ENCODE results near the gene CAMKK1.

Gene CAMKK1

GRCh38 chr17:3843935-3844516, 48.8 kb downstream of the CAMKK1 start:
- DNase-seq, result peak; percentile 25

GRCh38 chr17:3838206-3838605, 54.6 kb downstream of the CAMKK1 start:
- no peak for DNase-seq

- DNase-seq, result no peak
Measured at GRCh38 chr17:3836551-3836950, 56.3 kb downstream of the CAMKK1 start.

- no peak for DNase-seq
Measured at GRCh38 chr17:3835410-3836229, 57.2 kb downstream of the CAMKK1 start.

DNA sequence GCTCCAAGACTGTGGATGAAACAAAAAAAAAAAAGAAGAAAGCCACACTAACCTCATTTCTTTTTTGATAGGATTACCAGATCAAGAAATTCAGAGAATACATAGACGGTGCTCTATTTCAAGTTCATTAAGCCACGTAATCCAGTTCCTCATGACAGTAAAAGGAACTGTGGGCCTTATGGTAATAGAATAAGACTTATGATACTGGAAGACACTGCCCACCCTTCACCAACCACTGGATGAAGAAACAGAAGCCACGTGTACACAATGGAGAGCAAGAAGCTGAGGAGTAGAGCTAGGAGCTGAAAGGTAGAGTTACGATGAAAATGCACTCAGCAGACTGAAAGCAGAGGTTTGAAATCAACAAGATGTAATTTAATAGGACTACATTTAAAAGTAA, 58.0 kb downstream of the CAMKK1 start:
- no peak for DNase-seq

DNA sequence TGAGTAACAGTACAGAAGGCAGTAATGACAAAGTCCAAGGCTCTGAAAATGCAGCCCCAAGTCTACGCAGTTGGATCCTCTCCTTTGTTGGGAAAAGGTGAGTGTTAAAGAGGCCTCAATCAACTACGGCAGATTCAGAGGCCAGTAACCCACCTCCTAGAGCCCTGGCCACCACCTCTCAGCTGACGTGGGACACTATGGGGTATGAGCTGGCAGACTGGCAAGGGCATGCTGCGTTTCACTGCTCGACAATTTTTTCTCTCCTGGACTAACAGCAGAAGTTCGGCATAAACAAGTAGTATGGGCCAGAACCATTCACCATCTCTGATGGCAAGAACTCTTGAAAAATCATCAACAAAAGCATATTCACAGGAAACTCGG, 64.0 kb downstream of the CAMKK1 start:
- no peak for DNase-seq

- DNase-seq, result no peak
Measured at GRCh38 chr17:3828151-3828851, 64.6 kb downstream of the CAMKK1 start.

GRCh38 chr17:3827124-3827773, 65.6 kb downstream of the CAMKK1 start:
- DNase-seq, result peak; percentile 78

DNA sequence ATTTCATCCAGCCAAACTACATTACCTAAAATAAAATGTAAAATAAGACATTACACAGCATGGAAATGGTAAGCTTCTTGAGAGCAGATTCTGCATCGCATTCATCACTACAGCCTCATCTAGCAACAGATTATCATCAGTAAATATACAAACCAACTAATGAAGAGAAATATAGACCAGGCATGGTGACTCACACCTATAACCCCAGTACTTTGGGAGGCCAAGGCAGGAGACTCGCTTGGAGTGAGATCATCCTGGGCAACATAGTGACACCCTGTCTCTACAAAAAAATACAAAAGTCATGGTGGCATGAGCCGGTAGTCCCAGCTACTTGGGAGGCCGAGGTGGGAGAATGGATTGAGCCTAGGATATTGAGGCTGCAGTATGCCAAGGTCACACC, 66.7 kb downstream of the CAMKK1 start:
- DNase-seq, result no peak

DNA sequence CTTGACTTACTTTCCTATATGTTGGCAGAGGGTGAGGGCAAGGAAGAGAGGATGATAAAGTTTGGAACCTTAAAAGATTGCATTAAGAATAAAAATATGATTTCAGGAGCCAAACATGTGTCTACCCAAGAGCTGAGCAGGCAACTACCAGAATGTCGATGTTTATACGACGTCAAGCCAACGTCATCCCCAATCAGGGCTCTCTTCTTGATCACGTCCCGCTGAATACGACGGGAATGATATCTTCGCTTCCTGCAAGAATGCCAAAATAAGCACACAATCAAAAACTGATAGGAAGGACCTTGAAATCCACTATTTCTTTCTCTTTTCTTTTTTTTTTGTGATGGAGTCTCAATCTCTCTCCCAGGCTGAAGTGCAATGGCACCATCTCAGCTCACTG, 71.8 kb downstream of the CAMKK1 start:
- DNase-seq, result no peak

GRCh38 chr17:3818786-3819185, 74.1 kb downstream of the CAMKK1 start:
- no peak for DNase-seq

DNA sequence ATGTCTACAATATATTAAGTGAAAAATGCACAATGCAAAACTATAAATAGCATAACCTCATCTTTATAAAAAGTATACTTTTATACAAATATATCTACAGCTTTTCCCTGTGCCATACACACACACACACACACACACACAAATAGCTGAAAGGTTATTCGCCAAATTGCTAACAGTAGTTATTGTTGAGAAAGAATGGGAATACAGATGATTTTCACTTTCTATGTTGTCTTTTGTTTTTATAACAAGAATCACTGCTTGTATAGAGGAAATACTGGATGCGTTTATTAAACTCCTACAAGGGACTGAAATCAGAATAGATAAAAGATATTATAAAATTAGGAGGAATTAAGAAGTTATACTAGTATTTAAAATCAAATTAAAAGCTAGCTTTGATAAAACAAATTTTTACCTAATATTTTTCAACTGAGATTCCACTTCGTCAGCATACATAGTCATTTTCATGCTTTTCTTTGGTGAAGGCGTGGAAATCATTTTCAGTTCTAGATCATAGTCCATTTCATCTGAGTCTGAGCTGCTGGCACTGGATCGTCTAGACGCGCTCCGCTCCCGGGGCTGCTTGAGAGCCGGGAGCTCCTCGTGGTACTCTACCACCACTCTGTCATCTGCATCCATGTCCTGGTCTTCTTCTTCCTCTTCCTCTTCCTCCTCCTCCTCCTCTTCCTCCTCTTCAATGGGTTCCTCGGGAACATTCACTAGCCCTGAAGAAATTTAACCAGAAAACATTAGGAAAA, 74.8 kb downstream of the CAMKK1 start:
- DNase-seq, result no peak

GRCh38 chr17:3815925-3816324, 76.9 kb downstream of the CAMKK1 start:
- no peak for DNase-seq

- no peak for DNase-seq
Measured at GRCh38 chr17:3815122-3815521, 77.7 kb downstream of the CAMKK1 start.

GRCh38 chr17:3814361-3814760, 78.5 kb downstream of the CAMKK1 start:
- no peak for DNase-seq

GRCh38 chr17:3813171-3813570, 79.7 kb downstream of the CAMKK1 start:
- no peak for DNase-seq

DNA sequence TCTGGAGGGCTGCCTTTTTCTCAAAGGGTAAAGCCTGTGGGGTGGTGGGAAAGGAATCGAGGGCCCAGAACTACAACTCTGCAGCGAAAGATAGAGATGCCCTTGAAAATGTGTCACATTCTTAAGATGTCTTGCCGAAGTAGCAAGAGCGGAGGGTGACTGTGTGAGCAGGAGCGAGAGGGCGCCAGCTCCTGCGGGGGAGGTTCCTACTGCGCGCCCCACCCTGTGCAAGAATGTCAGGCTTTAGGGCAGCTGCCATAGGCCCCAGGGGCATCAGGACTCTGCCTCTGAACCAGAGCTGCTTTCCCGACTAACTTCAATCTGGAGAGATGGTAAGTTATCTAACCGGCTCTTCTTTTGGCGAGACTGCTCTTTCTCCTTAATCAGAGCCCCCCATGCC, 80.1 kb downstream of the CAMKK1 start:
- no peak for DNase-seq

GRCh38 chr17:3812284-3812683, 80.6 kb downstream of the CAMKK1 start:
- no peak for DNase-seq

Data from fibroblast of upper back skin (primary cell).